ENCODE results near the gene POLR2B.

GRCh38 chr4:57039345-57039744 is 60.6 kb downstream of the POLR2B start:
- TF ChIP-seq CTCF (conservative IDR thresholded peaks at IDR 0.05 in 1 of 2, IDR thresholded peaks at IDR 0.05 in 1 of 2; ENCODE audit: extremely low read depth in 1 of 2, insufficient read depth in 1 of 2, low read depth in 1 of 2, low read length in 2 of 2) (no peak), EZH2 (IDR thresholded peaks at IDR 0.05; ENCODE audit: borderline replicate concordance, low read length) (no peak)
